NT2/D1 (cell line): ENCODE data around the gene HOXB5.

Experiments
- SUZ12 ChIP-seq: IDR thresholded peaks from 2 replicates; pipeline ENCODE4 v1.6.1; 2011; ENCODE audit not compliant: insufficient read length, insufficient read depth; ENCODE audit errors: extremely low read depth
- YY1 ChIP-seq: IDR thresholded peaks from 2 replicates; pipeline ENCODE4 v1.6.1; 2011; ENCODE audit not compliant: insufficient read length, insufficient read depth
- ZNF274 ChIP-seq: IDR thresholded peaks from 2 replicates; pipeline ENCODE4 v1.6.1; 2011; ENCODE audit warnings: mild to moderate bottlenecking, low read depth, low read length

GRCh38 chr17:48604770-48605329 lies 11.3 kb upstream of the HOXB5 start, which contains the start of gene HOXB6:
- TF ChIP-seq ZNF274 (no peak), YY1 (no peak), SUZ12 (peak; percentile 35)
